Left renal cortex interstitium (tissue), 4 donors: ENCODE results near the gene TES. TPM values are rescaled to one million over a fixed set of nuclear protein-coding genes. Genes with fewer than 3 reads are reported as not detected.

Experiments used
- DNase-seq, 4 donors: peaks; one replicate each; pipeline ENCODE4 v3.0.0-alpha.2; 2013; ENCODE audit warnings: low read depth in 4 of 4, low spot score in 2 of 4, missing footprints in 1 of 4
- polyA plus RNA-seq, 4 donors: library from polyadenylated mRNA; unstranded; fragments of 120-200 nt; gene quantifications; one replicate each; pipeline ENCODE4 v1.2.1, GENCODE V29; 2013; ENCODE audit not compliant: insufficient read length in 4 of 4

The TES gene
- polyA plus RNA-seq, 4 donors: 65.5 to 85.5 (median 79.3) TPM

- DNase-seq: no peak
These were observed 16.8 kb upstream of the TES start for GRCh38 chr7:116193329-116194087.

GRCh38 chr7:116194115-116194514, 16.2 kb upstream of the TES start:
- no peak for DNase-seq

DNA sequence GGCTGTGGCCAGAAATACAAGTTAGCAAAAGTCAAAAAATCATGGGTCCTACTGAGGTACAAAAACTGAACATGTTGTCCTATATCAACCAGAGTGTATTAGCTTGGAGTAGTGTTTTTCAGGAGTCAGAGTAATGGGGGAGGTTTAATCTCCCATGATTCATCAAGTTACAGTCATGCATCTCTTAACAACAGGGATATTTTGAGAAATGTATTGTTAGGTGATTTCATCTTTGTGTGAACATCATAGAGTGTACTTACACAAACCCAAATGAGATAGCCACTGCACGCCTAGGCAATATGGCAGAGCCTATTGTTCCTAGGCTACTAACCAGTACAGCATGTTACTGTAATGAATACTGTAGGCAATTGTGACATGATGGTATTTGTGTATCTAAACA, 14.9 kb upstream of the TES start:
- DNase-seq: no peak

GRCh38 chr7:116196947-116197346, 13.4 kb upstream of the TES start:
- DNase-seq: no peak

DNA sequence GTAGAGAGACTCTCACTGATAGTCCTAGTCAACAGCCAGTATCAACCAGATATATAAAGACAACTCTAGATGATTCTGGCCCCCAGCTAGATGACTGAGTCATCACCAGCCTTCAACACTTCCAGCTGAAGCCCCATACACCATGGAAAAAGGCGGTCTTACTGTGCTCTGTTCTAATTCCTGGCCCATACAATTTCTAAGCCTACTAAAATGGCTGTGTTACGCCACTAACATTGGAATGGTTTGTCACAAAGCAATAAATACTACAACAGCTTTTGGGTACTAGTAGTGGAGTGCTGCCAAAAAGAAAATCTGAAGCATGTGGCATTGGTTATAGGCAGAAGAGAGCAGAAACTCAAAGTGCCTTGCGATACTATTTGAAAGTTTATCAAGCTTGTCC, 13.0 kb upstream of the TES start:
- DNase-seq: no peak

- no peak for DNase-seq
These were observed 11.5 kb upstream of the TES start for GRCh38 chr7:116198748-116199410.

GRCh38 chr7:116200963-116201362, 9.4 kb upstream of the TES start:
- no peak for DNase-seq

- DNase-seq: no peak
These were observed 4.2 kb upstream of the TES start for GRCh38 chr7:116206141-116206540.

- DNase-seq: no peak
These were observed 1.4 kb upstream of the TES start for GRCh38 chr7:116208919-116209318.

GRCh38 chr7:116209561-116210070, 723 bp upstream of the TES start:
- no peak for DNase-seq

DNA sequence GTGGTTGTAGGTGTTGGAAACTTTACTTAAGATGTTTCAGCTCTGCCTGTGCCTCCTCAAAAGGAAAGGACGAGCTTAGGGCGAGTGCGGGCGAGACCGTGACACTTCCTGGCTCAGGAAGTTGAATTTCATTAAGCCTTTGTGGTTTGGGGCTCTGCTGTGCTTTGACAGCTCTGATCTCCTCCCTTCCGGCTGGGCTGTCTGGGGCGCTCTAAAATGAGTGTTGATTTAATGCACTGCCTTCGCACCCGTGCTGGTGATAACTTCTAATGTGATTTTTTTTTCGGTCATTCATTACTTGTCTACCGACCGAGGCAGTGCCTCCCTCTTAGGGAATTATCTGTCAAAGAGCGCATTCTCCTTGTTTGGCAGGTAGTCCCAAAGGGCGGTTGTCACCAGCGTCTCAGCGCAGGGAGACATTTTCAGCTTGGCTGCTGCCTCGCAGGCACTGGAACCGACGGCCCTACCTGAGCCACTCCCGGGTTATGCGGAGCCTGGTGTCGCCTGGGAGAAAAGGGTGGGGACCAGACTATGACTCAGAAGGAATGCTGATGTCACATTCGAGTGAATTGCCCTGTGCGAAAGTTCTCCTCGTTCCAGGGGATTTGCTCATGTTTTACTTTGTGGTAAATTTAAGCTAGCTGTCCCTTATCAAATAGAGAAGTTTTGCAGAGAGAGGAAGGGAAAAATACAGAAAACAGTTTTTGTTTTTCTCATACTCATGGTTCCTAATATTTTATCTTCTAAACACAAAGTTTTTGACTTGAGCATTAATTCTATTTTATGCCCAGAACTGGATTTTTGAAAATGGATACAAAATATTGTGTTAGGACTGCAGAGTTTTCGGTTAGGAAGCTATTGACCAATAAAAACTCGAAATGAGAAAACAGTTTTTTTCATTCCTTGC, 920 bp downstream of the TES start:
- peak in 3 of 4 donors; percentile 56 to 60 (median 60) for DNase-seq

DNA sequence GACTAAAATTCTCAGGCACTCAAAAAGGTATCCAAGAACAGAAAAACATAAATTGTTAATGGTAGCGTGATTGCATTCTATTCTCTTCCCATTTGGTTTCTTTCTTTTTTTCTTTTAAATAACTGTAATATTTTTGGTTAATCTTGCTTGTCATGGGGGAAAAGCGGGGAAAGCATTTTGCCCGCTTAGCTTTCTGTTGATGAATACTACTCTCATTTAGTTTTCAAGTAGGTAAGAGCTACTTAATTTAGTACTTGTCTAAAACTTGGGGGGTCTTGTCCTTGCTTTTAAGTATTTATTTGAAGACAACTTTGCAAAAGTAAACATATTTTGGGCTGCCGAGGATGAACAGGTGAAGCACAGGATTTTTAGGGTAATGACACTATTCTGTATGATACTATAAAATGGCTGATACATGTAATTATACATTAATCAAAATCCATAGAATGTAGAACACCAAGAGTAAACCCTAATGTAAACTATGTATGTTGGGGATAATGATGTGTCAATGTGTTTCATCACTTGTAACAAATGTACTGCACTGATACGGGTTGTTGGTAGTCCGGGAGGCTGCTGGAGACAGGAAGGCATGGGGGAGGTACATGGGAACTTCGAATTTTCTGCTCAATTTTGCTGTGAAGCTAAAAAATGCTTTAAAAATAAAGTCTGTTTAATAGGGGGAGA, 1.7 kb downstream of the TES start:
- DNase-seq: no peak

- DNase-seq: no peak
These were observed 2.5 kb downstream of the TES start for GRCh38 chr7:116212869-116213268.

- DNase-seq: no peak
These were observed 3.2 kb downstream of the TES start for GRCh38 chr7:116213361-116214130.

GRCh38 chr7:116214921-116215320, 4.6 kb downstream of the TES start:
- DNase-seq: no peak

DNA sequence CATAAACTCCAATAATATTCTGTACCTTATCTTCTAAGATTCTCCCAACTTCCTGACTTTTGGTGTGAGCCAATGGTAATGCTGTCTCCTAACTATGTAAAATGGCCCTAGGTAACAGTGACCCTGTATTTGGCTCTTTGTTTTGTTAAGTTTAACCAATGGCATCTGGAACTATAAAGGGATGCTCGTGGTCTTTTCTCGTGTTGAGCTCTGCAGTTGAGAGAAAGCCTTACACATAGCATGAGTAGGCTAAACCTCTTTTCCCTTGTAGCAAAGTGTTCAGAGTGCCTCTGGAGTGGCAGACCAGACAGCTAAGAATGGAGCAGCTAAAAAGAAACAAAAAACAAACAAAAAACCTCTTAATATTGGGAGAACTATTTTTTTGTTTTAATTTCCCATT, 5.2 kb downstream of the TES start:
- DNase-seq: no peak

DNA sequence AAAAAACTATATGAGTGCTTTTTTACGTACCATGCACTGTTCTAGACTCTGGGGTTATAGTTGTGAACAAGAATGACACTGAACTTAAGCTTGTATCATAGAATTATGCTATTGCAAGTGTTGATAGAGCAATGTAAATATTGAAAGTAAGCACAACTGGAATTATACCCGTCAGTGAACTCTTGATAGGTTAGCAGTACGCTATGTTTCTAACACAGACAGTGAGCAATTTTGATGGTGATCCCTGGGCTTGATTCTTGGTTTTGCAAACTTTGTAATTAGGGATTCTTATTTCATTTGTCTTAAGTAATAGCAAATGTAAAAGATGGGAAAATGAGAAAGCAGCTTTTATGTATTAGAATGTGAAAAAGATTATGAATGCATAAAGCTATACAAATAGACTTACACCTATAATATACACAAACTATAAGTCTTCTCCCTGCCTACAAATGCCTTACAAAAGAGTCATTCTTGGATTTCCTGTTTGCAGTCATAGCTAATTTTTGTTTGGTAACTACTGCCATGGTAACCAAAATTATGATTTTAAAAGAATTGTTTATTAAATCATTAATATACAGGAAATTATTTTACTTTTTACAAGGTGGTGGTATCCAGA, 6.7 kb downstream of the TES start:
- no peak for DNase-seq

DNA sequence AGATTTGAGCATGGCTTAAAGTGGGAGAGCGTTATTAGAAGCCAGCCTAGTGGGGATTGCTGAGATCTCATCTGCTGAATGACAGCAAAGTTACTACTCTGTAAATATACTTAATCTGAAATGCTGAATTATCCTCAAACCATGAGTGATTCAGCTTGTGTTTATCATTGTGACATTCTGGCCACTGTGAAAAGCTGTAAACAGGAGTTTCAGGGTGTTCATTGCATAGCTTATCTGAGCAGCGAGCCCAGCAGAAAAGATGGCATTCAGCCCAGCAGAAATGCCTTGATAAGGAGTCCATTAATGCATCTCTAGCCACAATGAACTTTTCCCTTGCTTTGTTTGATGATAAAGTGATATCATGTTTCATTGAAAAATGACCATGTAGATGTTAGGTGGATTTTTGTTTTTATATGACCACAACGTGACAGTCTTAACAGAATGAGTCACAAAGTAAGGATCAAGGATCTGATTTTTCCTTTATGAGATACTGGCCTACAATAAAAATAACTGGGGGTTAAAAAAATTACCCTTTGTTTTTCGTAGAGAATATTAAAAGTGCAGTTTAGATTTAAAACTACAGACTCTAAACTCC, 7.8 kb downstream of the TES start:
- no peak for DNase-seq

GRCh38 chr7:116218747-116219146, 8.4 kb downstream of the TES start:
- no peak for DNase-seq
